OCI-LY1 (cell line): ENCODE results near the gene LSAMP.
A peak's percentile ranks its signal among the peaks of the same experiment; 100 is the strongest.

Experiments
- H2AFZ ChIP-seq: fragments of 200-600 bp; sonication (generic), shearing (Covaris generic); 2 replicates; pipeline ENCODE4 v1.6.0; 2014; ENCODE audit warnings: antibody characterized with exemption, mild to moderate bottlenecking, low read length
- H3F3A ChIP-seq: fragments of 200-600 bp; sonication (generic), shearing (Covaris generic); 2 replicates; pipeline ENCODE4 v1.6.0; 2014; ENCODE audit warnings: mild to moderate bottlenecking, antibody characterized with exemption, low read length, moderate library complexity; ENCODE audit not compliant: insufficient read depth
- H3K27ac ChIP-seq: fragments of 200-600 bp; sonication (generic); 2 replicates; pipeline ENCODE4 v1.5.1; 2014; ENCODE audit warnings: low read length, mixed run types, mild to moderate bottlenecking, low read depth; ENCODE audit not compliant: poor library complexity, severe bottlenecking
- H3K27me3 ChIP-seq: fragments of 200-600 bp; sonication (generic); 2 replicates; pipeline ENCODE4 v1.6.0; 2014; ENCODE audit warnings: antibody characterized with exemption, mild to moderate bottlenecking, low read length, moderate library complexity; ENCODE audit not compliant: insufficient read depth
- H3K36me3 ChIP-seq: fragments of 200-600 bp; sonication (generic); 2 replicates; pipeline ENCODE4 v1.6.1; 2014; ENCODE audit warnings: mild to moderate bottlenecking, antibody characterized with exemption, low read length, moderate library complexity, mixed read lengths; ENCODE audit not compliant: insufficient read depth
- H3K4me1 ChIP-seq: fragments of 200-600 bp; sonication (generic); 2 replicates; pipeline ENCODE4 v1.5.1; 2014; ENCODE audit warnings: mild to moderate bottlenecking, low read length, moderate library complexity; ENCODE audit not compliant: insufficient read depth, severe bottlenecking
- H3K4me2 ChIP-seq: fragments of 200-600 bp; sonication (generic), shearing (Covaris generic); 2 replicates; pipeline ENCODE4 v1.6.1; 2014; ENCODE audit warnings: low read length
- H3K4me3 ChIP-seq: fragments of 200-600 bp; sonication (generic); 2 replicates; pipeline ENCODE4 v1.5.1; 2014; ENCODE audit warnings: low read length, low read depth, mild to moderate bottlenecking, mixed read lengths; ENCODE audit not compliant: poor library complexity, severe bottlenecking
- H3K79me2 ChIP-seq: fragments of 200-600 bp; shearing (Covaris generic); 2 replicates; pipeline ENCODE4 v1.6.1; 2016; ENCODE audit warnings: mixed run types, low read length, mixed read lengths; ENCODE audit not compliant: insufficient read depth
- H3K9ac ChIP-seq: fragments of 200-600 bp; sonication (generic), shearing (Covaris generic); 2 replicates; pipeline ENCODE4 v1.6.1; 2014; ENCODE audit warnings: mild to moderate bottlenecking, low read length, mixed read lengths
- H3K9me2 ChIP-seq: fragments of 200-600 bp; sonication (generic), shearing (Covaris generic); 2 replicates; pipeline ENCODE4 v1.6.1; 2014; ENCODE audit warnings: low read depth, mild to moderate bottlenecking, low read length, mixed read lengths
- H3K9me3 ChIP-seq: fragments of 200-600 bp; shearing (Covaris generic); 2 replicates; pipeline ENCODE4 v1.6.1; 2014; ENCODE audit warnings: low read length, mixed read lengths
- H4K20me1 ChIP-seq: fragments of 200-600 bp; sonication (generic), shearing (Covaris generic); 2 replicates; pipeline ENCODE4 v1.6.0; 2016; ENCODE audit warnings: mild to moderate bottlenecking, low read length; ENCODE audit not compliant: insufficient read depth
- CTCF ChIP-seq: fragments of 200-600 bp; sonication (generic), shearing (Covaris generic); IDR thresholded peaks from 2 replicates; pipeline ENCODE4 v1.5.1; 2017; ENCODE audit warnings: mild to moderate bottlenecking, antibody characterized with exemption, low read length, moderate library complexity, mixed read lengths
- EZH2 ChIP-seq: fragments of 200-600 bp; sonication (generic), shearing (Covaris generic); IDR thresholded peaks from 2 replicates; pipeline ENCODE4 v1.8.0; 2017; ENCODE audit warnings: borderline replicate concordance, mixed run types, mild to moderate bottlenecking, antibody characterized with exemption, low read length, moderate library complexity, mixed read lengths

Gene LSAMP

GRCh38 chr3:116145613-116146012, 299.7 kb downstream of the LSAMP start:
- no peak for TF ChIP-seq EZH2
- no peaks in the 10 kb centered on the region for H3K36me3 ChIP-seq

GRCh38 chr3:116141724-116142123, 303.6 kb downstream of the LSAMP start:
- H3K27me3 ChIP-seq = no peaks in the 10 kb centered on the region
- TF ChIP-seq CTCF (no peak), EZH2 (no peak)
- no peaks in the 10 kb centered on the region for H3F3A ChIP-seq
- no peaks in the 10 kb centered on the region for H3K79me2 ChIP-seq
- no peaks in the 10 kb centered on the region for H3K36me3 ChIP-seq
- H3K4me2 ChIP-seq = no peak overlapping the region
- no peaks in the 10 kb centered on the region for H3K4me1 ChIP-seq
- no peak overlapping the region for H3K4me3 ChIP-seq
- no peak overlapping the region for H3K27ac ChIP-seq
- H4K20me1 ChIP-seq = no peaks in the 10 kb centered on the region
- no peaks in the 10 kb centered on the region for H3K9me3 ChIP-seq
- no peak overlapping the region for H2AFZ ChIP-seq
- H3K9me2 ChIP-seq = no peaks in the 10 kb centered on the region
- H3K9ac ChIP-seq = no peak overlapping the region

More at GRCh38 chr3:116145613-116146012, 299.7 kb downstream of the LSAMP start:
- no peaks in the 10 kb centered on the region for H3K4me1 ChIP-seq
- H3K9me2 ChIP-seq = no peaks in the 10 kb centered on the region
- no peaks in the 10 kb centered on the region for H4K20me1 ChIP-seq
- H3K79me2 ChIP-seq = no peaks in the 10 kb centered on the region
- H3K9me3 ChIP-seq = no peaks in the 10 kb centered on the region
- H3K9ac ChIP-seq = no peak overlapping the region
- no peak overlapping the region for H3K27ac ChIP-seq
- no peaks in the 10 kb centered on the region for H3F3A ChIP-seq
- H3K4me2 ChIP-seq = no peak overlapping the region
- no peak overlapping the region for H3K4me3 ChIP-seq
- H3K27me3 ChIP-seq = no peaks in the 10 kb centered on the region
- H2AFZ ChIP-seq = no peak overlapping the region

DNA sequence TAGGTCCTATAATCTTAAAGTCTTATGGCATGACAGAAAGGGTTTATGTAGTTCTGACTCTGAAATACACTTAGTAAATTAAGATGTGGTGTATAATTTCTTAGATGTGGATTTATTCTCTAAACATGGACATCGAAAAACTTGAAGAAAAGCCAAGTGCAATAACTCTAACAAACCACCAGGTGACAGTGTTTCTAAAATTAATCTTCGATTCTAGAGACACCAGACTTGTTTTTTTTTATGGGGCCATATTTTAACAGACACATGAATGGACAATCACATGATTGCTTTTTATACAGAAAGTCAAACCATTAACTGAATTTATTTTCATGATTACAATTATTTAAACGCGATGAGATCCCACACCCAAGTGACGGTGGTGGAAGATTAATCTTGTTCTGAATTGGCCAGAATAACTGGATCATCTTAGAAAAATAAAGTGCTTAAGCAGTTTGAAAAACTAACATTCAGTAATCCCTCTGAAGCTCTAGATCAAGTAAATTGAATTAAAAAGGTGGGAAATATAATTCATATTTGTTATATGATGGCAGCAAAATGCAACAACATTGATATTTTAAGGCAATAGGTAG, 305.1 kb downstream of the LSAMP start:
- TF ChIP-seq CTCF = peak; percentile 81
- TF ChIP-seq EZH2 = no peak
- Histone ChIP-seq H3K4me2 (no peak overlapping the region), H3K27ac (no peak overlapping the region), H3K9me2 (no peaks in the 10 kb centered on the region), H3K27me3 (no peaks in the 10 kb centered on the region), H2AFZ (no peak overlapping the region), H3F3A (no peaks in the 10 kb centered on the region), H3K36me3 (no peaks in the 10 kb centered on the region), H3K4me3 (no peak overlapping the region), H3K9me3 (no peaks in the 10 kb centered on the region), H3K79me2 (no peaks in the 10 kb centered on the region), H3K4me1 (no peaks in the 10 kb centered on the region), H4K20me1 (no peaks in the 10 kb centered on the region), H3K9ac (no peak overlapping the region)

- H3F3A ChIP-seq = no peaks in the 10 kb centered on the region
- no peak overlapping the region for H3K4me3 ChIP-seq
- no peaks in the 10 kb centered on the region for H3K4me1 ChIP-seq
- H3K9me3 ChIP-seq = no peaks in the 10 kb centered on the region
- TF ChIP-seq CTCF = no peak
- TF ChIP-seq EZH2 = no peak
- H4K20me1 ChIP-seq = no peaks in the 10 kb centered on the region
- no peaks in the 10 kb centered on the region for H3K27me3 ChIP-seq
- no peak overlapping the region for H3K4me2 ChIP-seq
- no peaks in the 10 kb centered on the region for H3K36me3 ChIP-seq
- H3K27ac ChIP-seq = no peak overlapping the region
- H3K79me2 ChIP-seq = no peaks in the 10 kb centered on the region
- no peaks in the 10 kb centered on the region for H3K9me2 ChIP-seq
- H2AFZ ChIP-seq = no peak overlapping the region
- H3K9ac ChIP-seq = no peak overlapping the region
Measured at GRCh38 chr3:116139641-116140040, 305.6 kb downstream of the LSAMP start.
